Vagina (tissue), 2 donors: ENCODE results near the gene CEP104. TPM values are rescaled to one million over a fixed set of nuclear protein-coding genes. Genes with fewer than 3 reads are reported as not detected.

ENCODE experiments used
- DNase-seq, 2 donors: peaks; one replicate each; pipeline ENCODE4 v3.0.0-alpha.2; 2017; ENCODE audit errors: extremely low spot score in 2 of 2
- H3K27ac ChIP-seq: fragments of 200-600 bp; sonication (generic); one replicate; pipeline ENCODE4 v1.5.1; 2019
- H3K27me3 ChIP-seq: fragments of 200-600 bp; sonication (generic); one replicate; pipeline ENCODE4 v1.5.1; 2019
- H3K36me3 ChIP-seq, 2 donors: fragments of 200-600 bp; sonication (generic); one replicate each; pipeline ENCODE4 v1.5.1; 2017 to 2019
- H3K4me1 ChIP-seq: fragments of 200-600 bp; sonication (generic); one replicate; pipeline ENCODE4 v1.5.1; 2019
- H3K4me3 ChIP-seq, 2 donors: fragments of 200-600 bp; sonication (generic); 1 replicate in 1 of 2; 2 replicates in 1 of 2; pipeline ENCODE4 v1.5.1; 2016 to 2019
- H3K9me3 ChIP-seq: fragments of 200-600 bp; sonication (generic); one replicate; pipeline ENCODE4 v1.5.1; 2019
- POLR2A ChIP-seq, 2 donors: fragments of 450-650 bp; IDR thresholded peaks; one replicate each; pipeline ENCODE4 v1.6.1; 2017; ENCODE audit warnings: antibody characterized with exemption in 2 of 2, mild to moderate bottlenecking in 2 of 2, moderate library complexity in 2 of 2
- POLR2AphosphoS5 ChIP-seq, 2 donors: sonication (generic); formaldehyde crosslinking; IDR thresholded peaks; one replicate each; pipeline ENCODE4 v1.9.0; 2017; ENCODE audit warnings: antibody characterized with exemption in 2 of 2, mild to moderate bottlenecking in 2 of 2, low read depth in 1 of 2; ENCODE audit not compliant: insufficient read depth in 1 of 2
- intact Hi-C: fragments of 100-400 bp; cut with DNase I; formaldehyde crosslinking; loops from one replicate; pipeline ENCODE4 v1.15.1; 2023
- total RNA-seq: library from RNA; depleted of rRNA; stranded (reverse); fragments of >200 nt; gene quantifications from one replicate; pipeline ENCODE4 v1.2.3, GENCODE V29; 2016
- TF ChIP-seq, protein P1 (sequence below), 3 experiments: fragments of 450-650 bp in 2 of 3; fragments of 200-600 bp in 1 of 3; sonication (generic) in 1 of 3; IDR thresholded peaks; one replicate each; pipeline ENCODE4 v1.5.1; 2017 to 2019; ENCODE audit warnings: antibody characterized with exemption in 3 of 3, mild to moderate bottlenecking in 2 of 3, moderate library complexity in 2 of 3

CEP104 gene
- total RNA-seq, 1 donor from 2014 or later, result 62.9 TPM

DNA sequence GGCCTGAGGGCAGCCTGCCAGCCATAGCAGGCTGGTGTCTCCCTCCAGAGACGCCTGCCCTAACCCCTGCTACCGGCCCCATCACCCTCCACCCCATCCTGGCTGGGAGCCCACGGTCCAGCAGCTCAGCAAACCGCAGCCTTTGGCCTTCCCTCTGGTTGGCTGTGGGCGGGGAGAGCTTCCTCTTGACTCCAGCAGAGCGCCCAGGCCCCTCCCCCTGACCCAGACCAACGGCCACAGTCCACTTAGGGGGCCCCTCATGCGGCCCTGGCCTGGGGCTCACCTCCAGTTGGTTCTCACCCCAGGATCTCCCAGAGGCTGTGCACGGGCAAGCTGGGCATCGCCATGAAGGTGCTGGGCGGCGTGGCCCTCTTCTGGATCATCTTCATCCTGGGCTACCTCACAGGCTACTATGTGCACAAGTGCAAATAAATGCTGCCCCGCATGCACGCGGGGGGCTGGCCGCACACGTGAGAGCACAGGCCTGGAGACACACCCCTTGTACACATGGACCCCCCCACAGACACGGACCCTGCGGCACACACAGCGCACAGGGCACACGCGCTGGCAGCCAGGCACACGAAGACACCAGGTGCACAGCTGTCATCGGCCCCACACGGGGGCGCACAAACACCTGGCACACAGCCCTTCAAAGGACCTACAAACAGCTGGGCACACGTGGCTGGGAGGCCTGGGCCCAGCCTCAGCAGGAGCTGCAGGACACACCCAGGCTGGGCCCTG lies 81.4 kb downstream of the CEP104 start:
- intact Hi-C loops, result no loop called here
- H3K4me3 ChIP-seq, result no peak overlapping the region
- peaks cover 54% of the 10 kb centered on the region for H3K4me1 ChIP-seq
- H3K27ac ChIP-seq, result peak overlapping the region; percentile 23
- peaks cover 0 to 18% of the 10 kb centered on the region in 2 donors for H3K36me3 ChIP-seq
- TF ChIP-seq, protein P1, sequence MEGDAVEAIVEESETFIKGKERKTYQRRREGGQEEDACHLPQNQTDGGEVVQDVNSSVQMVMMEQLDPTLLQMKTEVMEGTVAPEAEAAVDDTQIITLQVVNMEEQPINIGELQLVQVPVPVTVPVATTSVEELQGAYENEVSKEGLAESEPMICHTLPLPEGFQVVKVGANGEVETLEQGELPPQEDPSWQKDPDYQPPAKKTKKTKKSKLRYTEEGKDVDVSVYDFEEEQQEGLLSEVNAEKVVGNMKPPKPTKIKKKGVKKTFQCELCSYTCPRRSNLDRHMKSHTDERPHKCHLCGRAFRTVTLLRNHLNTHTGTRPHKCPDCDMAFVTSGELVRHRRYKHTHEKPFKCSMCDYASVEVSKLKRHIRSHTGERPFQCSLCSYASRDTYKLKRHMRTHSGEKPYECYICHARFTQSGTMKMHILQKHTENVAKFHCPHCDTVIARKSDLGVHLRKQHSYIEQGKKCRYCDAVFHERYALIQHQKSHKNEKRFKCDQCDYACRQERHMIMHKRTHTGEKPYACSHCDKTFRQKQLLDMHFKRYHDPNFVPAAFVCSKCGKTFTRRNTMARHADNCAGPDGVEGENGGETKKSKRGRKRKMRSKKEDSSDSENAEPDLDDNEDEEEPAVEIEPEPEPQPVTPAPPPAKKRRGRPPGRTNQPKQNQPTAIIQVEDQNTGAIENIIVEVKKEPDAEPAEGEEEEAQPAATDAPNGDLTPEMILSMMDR (IDR thresholded peaks at IDR 0.05), result no peak
- TF ChIP-seq POLR2A (IDR thresholded peaks at IDR 0.05), result no peak
- no peak for TF ChIP-seq POLR2AphosphoS5 (IDR thresholded peaks at IDR 0.05; ENCODE audit: insufficient read depth in 1 of 2, low read depth in 1 of 2)
- no peaks in the 10 kb centered on the region for H3K9me3 ChIP-seq
- no peak for DNase-seq
- H3K27me3 ChIP-seq, result no peaks in the 10 kb centered on the region

DNA sequence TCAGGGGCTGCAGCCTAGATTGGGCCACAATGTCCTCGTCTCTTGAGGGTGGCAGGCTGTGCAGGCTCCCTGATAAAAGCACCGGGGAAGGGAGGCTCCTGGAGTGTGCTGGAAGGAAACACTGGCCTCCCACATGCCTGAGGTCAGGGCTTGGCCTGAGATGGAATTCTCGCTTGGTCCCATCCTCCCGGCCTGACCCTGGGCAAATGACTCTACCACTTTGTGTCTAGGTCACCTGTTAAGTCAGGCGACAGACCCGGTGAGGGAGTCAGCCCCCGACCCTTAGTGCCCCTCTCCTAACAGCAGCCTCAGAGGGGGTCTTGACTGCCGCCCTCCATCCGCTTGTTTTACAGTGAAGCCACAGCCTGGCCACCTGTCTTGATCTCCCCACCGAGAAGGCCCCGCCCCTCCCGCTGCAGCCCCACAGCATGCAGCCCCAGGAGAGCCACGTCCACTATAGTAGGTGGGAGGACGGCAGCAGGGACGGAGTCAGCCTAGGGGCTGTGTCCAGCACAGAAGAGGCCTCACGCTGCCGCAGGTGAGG lies 82.0 kb downstream of the CEP104 start:
- H3K9me3 ChIP-seq, result no peaks in the 10 kb centered on the region
- TF ChIP-seq, protein P1 (IDR thresholded peaks at IDR 0.05), result no peak
- TF ChIP-seq POLR2A (IDR thresholded peaks at IDR 0.05), result no peak
- TF ChIP-seq POLR2AphosphoS5 (IDR thresholded peaks at IDR 0.05; ENCODE audit: insufficient read depth in 1 of 2, low read depth in 1 of 2), result no peak
- H3K4me3 ChIP-seq, result no peak overlapping the region
- no peaks in the 10 kb centered on the region for H3K27me3 ChIP-seq
- no peak for DNase-seq
- peak overlapping the region; percentile 23 for H3K27ac ChIP-seq
- H3K36me3 ChIP-seq, result peaks cover 0 to 12% of the 10 kb centered on the region in 2 donors
- H3K4me1 ChIP-seq, result peaks cover 54% of the 10 kb centered on the region
- intact Hi-C loops, result no loop called here

DNA sequence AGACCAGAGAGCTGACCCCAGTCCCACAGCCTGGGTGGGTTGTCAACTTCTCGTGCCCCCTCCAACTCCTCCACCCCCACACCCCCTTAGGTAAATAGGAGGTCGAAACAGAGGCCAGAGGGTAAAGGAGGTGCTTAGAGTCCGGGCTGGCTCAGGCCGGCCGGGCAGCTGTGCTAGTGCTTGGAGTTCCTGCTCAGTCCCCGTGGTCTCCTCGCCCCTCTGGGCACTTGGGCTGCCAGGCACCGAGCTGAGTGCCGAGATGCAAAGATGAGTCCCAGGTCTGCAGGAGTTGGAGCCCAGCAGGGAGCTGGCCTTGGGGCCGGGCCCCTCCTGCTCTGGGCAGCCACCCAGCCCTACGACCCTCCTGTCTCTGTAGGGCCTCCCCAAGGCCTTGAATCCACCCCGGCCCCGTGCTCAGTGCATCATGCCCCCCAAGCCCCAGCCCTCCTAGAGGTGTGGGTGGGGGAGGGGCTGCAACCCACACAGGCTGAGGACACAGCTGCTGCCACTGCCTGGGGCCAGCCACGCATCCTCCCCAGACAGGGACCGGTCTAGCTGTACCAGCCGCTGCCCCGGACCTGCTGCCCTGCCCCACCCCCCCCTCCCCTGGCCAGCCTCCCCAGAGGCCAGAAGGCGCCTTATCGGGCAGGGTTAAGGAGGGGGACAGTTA lies 82.6 kb downstream of the CEP104 start:
- H3K27ac ChIP-seq, result peak overlapping the region; percentile 23
- TF ChIP-seq POLR2AphosphoS5 (IDR thresholded peaks at IDR 0.05; ENCODE audit: insufficient read depth in 1 of 2, low read depth in 1 of 2) (no peak), POLR2A (IDR thresholded peaks at IDR 0.05) (no peak)
- TF ChIP-seq, protein P1 (IDR thresholded peaks at IDR 0.05), result no peak
- DNase-seq, result no peak
- H3K4me3 ChIP-seq, result no peak overlapping the region
- no peaks in the 10 kb centered on the region for H3K27me3 ChIP-seq
- H3K9me3 ChIP-seq, result no peaks in the 10 kb centered on the region
- intact Hi-C loops, result no loop called here
- H3K36me3 ChIP-seq, result peaks cover 0 to 6% of the 10 kb centered on the region in 2 donors
- H3K4me1 ChIP-seq, result peaks cover 54% of the 10 kb centered on the region

DNA sequence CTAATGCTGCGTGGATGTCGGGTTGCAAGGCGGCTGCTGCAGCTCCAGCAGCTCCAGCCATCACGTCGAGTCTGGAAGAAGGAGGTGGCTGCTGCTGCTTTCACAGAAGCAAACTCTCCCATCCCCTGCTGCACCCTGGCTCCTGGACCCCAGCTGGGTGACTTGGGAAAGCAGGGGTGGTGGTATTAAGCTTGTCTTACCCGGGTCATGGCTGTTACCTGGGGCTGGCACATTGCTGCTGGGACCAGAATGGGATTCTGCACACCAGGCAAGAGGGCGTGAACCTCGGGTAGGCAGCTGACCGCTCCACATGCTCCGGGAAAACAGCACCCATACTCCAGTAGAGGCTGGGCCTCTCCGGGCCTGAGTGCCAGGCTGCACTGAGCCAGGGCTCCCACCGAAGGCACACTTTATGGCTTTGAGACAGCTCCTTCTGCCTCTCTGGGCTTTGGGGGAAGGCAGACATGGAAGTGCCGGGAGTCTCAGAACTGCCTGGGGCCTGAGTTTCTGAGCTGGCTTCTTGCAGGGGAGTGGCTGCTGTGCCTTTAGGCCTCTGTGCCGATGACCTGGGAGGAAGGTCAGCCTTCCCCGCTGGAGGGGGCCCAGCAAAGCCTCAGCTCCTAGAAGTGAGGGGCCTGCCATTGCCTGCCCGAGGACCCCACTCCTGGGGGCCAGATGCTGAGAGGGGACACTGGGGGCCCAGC lies 83.3 kb downstream of the CEP104 start:
- intact Hi-C loops, result no loop called here
- Histone ChIP-seq H3K27ac (peak overlapping the region; percentile 87), H3K4me1 (peaks cover 54% of the 10 kb centered on the region), H3K9me3 (no peaks in the 10 kb centered on the region), H3K27me3 (no peaks in the 10 kb centered on the region), H3K36me3 (no peaks in the 10 kb centered on the region), H3K4me3 (peak overlapping the region in 1 of 2 donors; percentile 67)
- no peak for DNase-seq
- no peak for TF ChIP-seq POLR2A (IDR thresholded peaks at IDR 0.05)
- no peak for TF ChIP-seq POLR2AphosphoS5 (IDR thresholded peaks at IDR 0.05; ENCODE audit: insufficient read depth in 1 of 2, low read depth in 1 of 2)
- TF ChIP-seq, protein P1 (IDR thresholded peaks at IDR 0.05), result no peak
